Peyer's patch (tissue), 4 donors: Measurements from ENCODE around the gene SIRT1. TPM values are rescaled to one million over a fixed set of nuclear protein-coding genes. Genes with fewer than 3 reads are reported as not detected.

Source experiments
- DNase-seq, 3 donors: peaks; one replicate each; pipeline ENCODE4 v3.0.0-alpha.2; 2017 to 2019
- H3K27ac ChIP-seq, 4 donors: fragments of 200-600 bp; sonication (generic); one replicate each; pipeline ENCODE4 v1.5.1; 2016 to 2019
- H3K27me3 ChIP-seq, 2 donors: fragments of 200-600 bp; sonication (generic); one replicate each; pipeline ENCODE4 v1.5.1; 2019
- H3K36me3 ChIP-seq, 3 donors: fragments of 200-600 bp; sonication (generic); one replicate each; pipeline ENCODE4 v1.5.1; 2016 to 2019
- H3K4me1 ChIP-seq, 4 donors: fragments of 200-600 bp; sonication (generic); one replicate each; pipeline ENCODE4 v1.5.1; 2016 to 2019
- H3K4me3 ChIP-seq, 4 donors: fragments of 200-600 bp; sonication (generic); 1 replicate in 3 of 4; 2 replicates in 1 of 4; pipeline ENCODE4 v1.5.1; 2016 to 2019; ENCODE audit warnings: mild to moderate bottlenecking in 1 of 4
- H3K9me3 ChIP-seq, 4 donors: fragments of 200-600 bp; sonication (generic); one replicate each; pipeline ENCODE4 v1.5.1; 2016 to 2019; ENCODE audit warnings: mild to moderate bottlenecking in 1 of 4
- CTCF ChIP-seq, 6 experiments: fragments of 450-650 bp in 4 of 6; fragments of 200-600 bp in 2 of 6; sonication (generic) in 1 of 6; IDR thresholded peaks; one replicate each; pipeline ENCODE4 v1.5.1; 2017 to 2019; ENCODE audit warnings: antibody characterized with exemption in 6 of 6, mild to moderate bottlenecking in 3 of 6, moderate library complexity in 1 of 6
- POLR2A ChIP-seq, 2 donors: fragments of 450-650 bp; IDR thresholded peaks; one replicate each; pipeline ENCODE4 v1.5.1; 2017; ENCODE audit warnings: antibody characterized with exemption in 2 of 2, mild to moderate bottlenecking in 2 of 2, moderate library complexity in 2 of 2
- total RNA-seq, 4 donors: library from RNA; depleted of rRNA; stranded (reverse); fragments of >200 nt; gene quantifications; one replicate each; pipeline ENCODE4 v1.1.0, GENCODE V29; 2016

Gene SIRT1
- total RNA-seq, 4 donors from 2014 or later: 12.1 to 25.6 (median 14.0) TPM

- Histone ChIP-seq H3K4me3 (no peak overlapping the region), H3K9me3 (no peaks in the 10 kb centered on the region), H3K36me3 (peaks cover 0 to 57% (median 0%) of the 10 kb centered on the region in 3 donors), H3K4me1 (no peaks in the 10 kb centered on the region), H3K27me3 (no peaks in the 10 kb centered on the region), H3K27ac (no peak overlapping the region)
- TF ChIP-seq POLR2A (IDR thresholded peaks at IDR 0.05): no peak
- no peak for DNase-seq
Measured at GRCh38 chr10:67926951-67927350, 42.5 kb downstream of the SIRT1 start.

- peaks cover 0 to 87% (median 0%) of the 10 kb centered on the region in 3 donors for H3K36me3 ChIP-seq
Measured at GRCh38 chr10:67933199-67933598, 48.7 kb downstream of the SIRT1 start.

GRCh38 chr10:67934336-67934735 is 49.9 kb downstream of the SIRT1 start:
- TF ChIP-seq POLR2A (IDR thresholded peaks at IDR 0.05) (no peak), CTCF (IDR thresholded peaks at IDR 0.05) (no peak)
- H3K4me3 ChIP-seq: no peak overlapping the region
- H3K27ac ChIP-seq: no peak overlapping the region
- DNase-seq: no peak
- peaks cover 0 to 85% (median 0%) of the 10 kb centered on the region in 3 donors for H3K36me3 ChIP-seq
- no peaks in the 10 kb centered on the region for H3K27me3 ChIP-seq
- no peaks in the 10 kb centered on the region for H3K4me1 ChIP-seq
- H3K9me3 ChIP-seq: no peaks in the 10 kb centered on the region

More at GRCh38 chr10:67933199-67933598, 48.7 kb downstream of the SIRT1 start:
- DNase-seq: no peak
- no peak for TF ChIP-seq POLR2A (IDR thresholded peaks at IDR 0.05)
- TF ChIP-seq CTCF (IDR thresholded peaks at IDR 0.05): no peak
- H3K4me1 ChIP-seq: no peaks in the 10 kb centered on the region
- no peak overlapping the region for H3K4me3 ChIP-seq
- H3K9me3 ChIP-seq: no peaks in the 10 kb centered on the region
- H3K27me3 ChIP-seq: no peaks in the 10 kb centered on the region
- no peak overlapping the region for H3K27ac ChIP-seq

GRCh38 chr10:67935223-67935622 is 50.8 kb downstream of the SIRT1 start:
- DNase-seq: no peak
- no peak overlapping the region for H3K27ac ChIP-seq

GRCh38 chr10:67936416-67936815 is 52.0 kb downstream of the SIRT1 start:
- DNase-seq: no peak
- no peaks in the 10 kb centered on the region for H3K9me3 ChIP-seq
- no peak overlapping the region for H3K4me3 ChIP-seq
- peaks cover 0 to 67% (median 0%) of the 10 kb centered on the region in 3 donors for H3K36me3 ChIP-seq
- no peaks in the 10 kb centered on the region for H3K27me3 ChIP-seq
- H3K4me1 ChIP-seq: no peaks in the 10 kb centered on the region
- no peak overlapping the region for H3K27ac ChIP-seq
- TF ChIP-seq CTCF (IDR thresholded peaks at IDR 0.05) (no peak), POLR2A (IDR thresholded peaks at IDR 0.05) (no peak)

More at GRCh38 chr10:67935223-67935622, 50.8 kb downstream of the SIRT1 start:
- no peaks in the 10 kb centered on the region for H3K27me3 ChIP-seq
- TF ChIP-seq CTCF (IDR thresholded peaks at IDR 0.05): no peak
- no peak for TF ChIP-seq POLR2A (IDR thresholded peaks at IDR 0.05)
- H3K4me3 ChIP-seq: no peak overlapping the region
- no peaks in the 10 kb centered on the region for H3K4me1 ChIP-seq
- peaks cover 0 to 78% (median 0%) of the 10 kb centered on the region in 3 donors for H3K36me3 ChIP-seq
- H3K9me3 ChIP-seq: no peaks in the 10 kb centered on the region

- Histone ChIP-seq H3K4me1 (no peaks in the 10 kb centered on the region), H3K4me3 (no peak overlapping the region), H3K27ac (no peak overlapping the region), H3K36me3 (peaks cover 0 to 42% (median 0%) of the 10 kb centered on the region in 3 donors), H3K9me3 (no peaks in the 10 kb centered on the region), H3K27me3 (no peaks in the 10 kb centered on the region)
- DNase-seq: no peak
- TF ChIP-seq CTCF (IDR thresholded peaks at IDR 0.05) (no peak), POLR2A (IDR thresholded peaks at IDR 0.05) (no peak)
Measured at GRCh38 chr10:67943917-67944316, 59.5 kb downstream of the SIRT1 start.
